HCT116 (cell line): Measurements from ENCODE around the gene CACNA1A. TPM values are rescaled to one million over a fixed set of nuclear protein-coding genes. Genes with fewer than 3 reads are reported as not detected.

ENCODE experiments used
- ATAC-seq: fragments of 200-7000 bp; cut with Tn5 transposase; 2 replicates; pipeline ENCODE4 v1.9.1; 2020; ENCODE audit warnings: mild to moderate bottlenecking, moderate library complexity
- BruUV-seq: library from RNA; stranded (reverse); fragments of 400-500 nt; replicated peaks from 2 replicates; lab custom pipeline; 2021; lab: Mats Ljungman, UMichigan
- CTCF ChIA-PET: fragments of 300-600 bp; sonication (Branson Sonifier 250); formaldehyde crosslinking; loops from one replicate; lab custom pipeline; 2021; ENCODE audit warnings: antibody characterized with exemption; lab: Charles Lee
- POLR2A ChIA-PET: fragments of 300-600, 350-600 bp; sonication (Branson Sonifier 250); formaldehyde crosslinking; loops from one replicate; lab custom pipeline; 2021; ENCODE audit warnings: antibody characterized with exemption; lab: Charles Lee
- RAD21 ChIA-PET, 2 experiments: fragments of 300-600 bp; sonication (Branson Sonifier 250); formaldehyde crosslinking; loops; one replicate each; lab custom pipeline; 2023; ENCODE audit warnings: low total read pairs in 2 of 2; ENCODE audit not compliant: uncharacterized antibody in 2 of 2, unreplicated experiment in 2 of 2, low non-redundant PET in 1 of 2; lab: Charles Lee
- DNase-seq: peaks from one replicate; pipeline ENCODE4 v3.0.0-alpha.2; 2010; ENCODE audit warnings: low read depth, low spot score
- H2AFZ ChIP-seq: fragments of 200-600 bp; shearing (Covaris generic), sonication (generic); 2 replicates; pipeline ENCODE4 v1.6.1; 2017; ENCODE audit warnings: low read depth, mixed run types, mixed read lengths, antibody characterized with exemption, low read length; ENCODE audit not compliant: poor library complexity, severe bottlenecking
- H3K27ac ChIP-seq: 2 replicates; pipeline ENCODE4 v1.5.1; 2012; ENCODE audit warnings: low read depth, low read length
- H3K27me3 ChIP-seq: fragments of 200-600 bp; sonication (generic); 2 replicates; pipeline ENCODE4 v1.6.1; 2016; ENCODE audit warnings: mixed run types, low read length, mixed read lengths; ENCODE audit not compliant: insufficient read depth
- H3K36me3 ChIP-seq, 2 experiments: fragments of 200-500 bp in 1 of 2; fragments of 200-600 bp in 1 of 2; sonication (Bioruptor generic) in 1 of 2; sonication (generic) in 1 of 2; 2 replicates each; pipeline versions ENCODE4 v1.5.1 to v1.6.1; 2014 to 2016; ENCODE audit warnings: low read length in 2 of 2, inconsistent platforms in 1 of 2, mixed read lengths in 1 of 2, mixed run types in 1 of 2; ENCODE audit not compliant: insufficient read depth in 2 of 2, control insufficient read depth in 1 of 2
- H3K4me1 ChIP-seq, 2 experiments: fragments of 200-600 bp in 1 of 2; sonication (generic) in 1 of 2; 2 replicates each; pipeline versions ENCODE4 v1.5.1 to v1.6.1; 2012 to 2017; ENCODE audit warnings: low read length in 2 of 2, inconsistent platforms in 1 of 2, mild to moderate bottlenecking in 1 of 2, mixed read lengths in 1 of 2, mixed run types in 1 of 2, moderate library complexity in 1 of 2; ENCODE audit not compliant: insufficient read depth in 2 of 2, control insufficient read depth in 1 of 2
- H3K4me2 ChIP-seq: fragments of 200-600 bp; sonication (generic); 2 replicates; pipeline ENCODE4 v1.6.1; 2017; ENCODE audit warnings: mixed run types, low read length, mixed read lengths
- H3K4me3 ChIP-seq, 2 experiments: fragments of 200-600 bp in 1 of 2; sonication (generic) in 1 of 2; replicated peaks in 1 of 2; 2 replicates each; pipeline ENCODE4 v1.5.1; 2011 to 2016; ENCODE audit warnings: low read length in 2 of 2, control low read depth in 1 of 2, low read depth in 1 of 2, mild to moderate bottlenecking in 1 of 2, mixed read lengths in 1 of 2, mixed run types in 1 of 2
- H3K79me2 ChIP-seq: fragments of 200-600 bp; sonication (generic); 2 replicates; pipeline ENCODE4 v1.6.1; 2017; ENCODE audit warnings: mild to moderate bottlenecking, mixed run types, low read length, moderate library complexity, mixed read lengths; ENCODE audit not compliant: insufficient read depth
- H3K9ac ChIP-seq: fragments of 200-600 bp; sonication (generic); 2 replicates; pipeline ENCODE4 v1.6.1; 2016; ENCODE audit warnings: low read length, mixed read lengths
- H3K9me2 ChIP-seq: fragments of 200-600 bp; sonication (generic), shearing (Covaris generic); 2 replicates; pipeline ENCODE4 v1.6.1; 2017; ENCODE audit warnings: mixed run types, mild to moderate bottlenecking, moderate library complexity; ENCODE audit not compliant: insufficient read depth
- H3K9me3 ChIP-seq, 2 experiments: fragments of 200-500 bp in 1 of 2; fragments of 200-600 bp in 1 of 2; sonication (Bioruptor generic) in 1 of 2; sonication (generic) in 1 of 2; 2 replicates each; pipeline ENCODE4 v1.6.1; 2014 to 2017; ENCODE audit warnings: low read length in 2 of 2, mixed read lengths in 2 of 2, inconsistent platforms in 1 of 2, low read depth in 1 of 2, mild to moderate bottlenecking in 1 of 2, mixed run types in 1 of 2, moderate library complexity in 1 of 2; ENCODE audit not compliant: control insufficient read depth in 1 of 2, insufficient read depth in 1 of 2
- H4K20me1 ChIP-seq: fragments of 200-600 bp; sonication (generic), shearing (Covaris generic); 2 replicates; pipeline ENCODE4 v1.6.1; 2017; ENCODE audit warnings: mixed run types, mild to moderate bottlenecking, moderate library complexity; ENCODE audit not compliant: insufficient read depth
- ATF3 ChIP-seq: IDR thresholded peaks from 2 replicates; pipeline ENCODE4 v1.6.1; 2012
- CBX3 ChIP-seq: IDR thresholded peaks from 2 replicates; pipeline ENCODE4 v1.6.1; 2012; ENCODE audit warnings: low read depth
- CTCF ChIP-seq, 3 experiments: fragments of 200-600 bp in 1 of 3; sonication (generic) in 1 of 3; IDR thresholded peaks in 2 of 3; conservative IDR thresholded peaks in 1 of 3; 2 replicates each; pipeline ENCODE4 v1.5.1; 2012 to 2017; ENCODE audit warnings: low read depth in 2 of 3, low read length in 2 of 3, antibody characterized with exemption in 1 of 3, borderline replicate concordance in 1 of 3, control low read depth in 1 of 3, mild to moderate bottlenecking in 1 of 3, mixed read lengths in 1 of 3, mixed run types in 1 of 3, moderate library complexity in 1 of 3; ENCODE audit not compliant: insufficient read depth in 1 of 3
- EGR1 ChIP-seq: IDR thresholded peaks from 2 replicates; pipeline ENCODE4 v1.6.1; 2012; ENCODE audit warnings: low read depth
- ELF1 ChIP-seq: IDR thresholded peaks from 2 replicates; pipeline ENCODE4 v1.6.1; 2012; ENCODE audit warnings: low read depth, borderline replicate concordance
- FOSL1 ChIP-seq: IDR thresholded peaks from 2 replicates; pipeline ENCODE4 v1.6.1; 2012; ENCODE audit warnings: low read depth
- JUND ChIP-seq: IDR thresholded peaks from 2 replicates; pipeline ENCODE4 v1.6.1; 2012
- MAX ChIP-seq: IDR thresholded peaks from 2 replicates; pipeline ENCODE4 v1.6.1; 2012
- POLR2A ChIP-seq: IDR thresholded peaks from 2 replicates; pipeline ENCODE4 v1.7.0; 2011; ENCODE audit warnings: borderline replicate concordance; ENCODE audit not compliant: insufficient read depth, insufficient read length; ENCODE audit errors: extremely low read depth
- POLR2AphosphoS5 ChIP-seq: IDR thresholded peaks from 2 replicates; pipeline ENCODE4 v1.6.1; 2011; ENCODE audit warnings: mild to moderate bottlenecking, low read depth, low read length, moderate library complexity
- RAD21 ChIP-seq: IDR thresholded peaks from 2 replicates; pipeline ENCODE4 v1.6.1; 2012; ENCODE audit warnings: low read depth, mild to moderate bottlenecking
- SIN3A ChIP-seq: IDR thresholded peaks from 2 replicates; pipeline ENCODE4 v1.6.1; 2012; ENCODE audit warnings: low read depth
- SP1 ChIP-seq: IDR thresholded peaks from 2 replicates; pipeline ENCODE4 v1.6.1; 2012; ENCODE audit warnings: low read depth
- SRF ChIP-seq: IDR thresholded peaks from 2 replicates; pipeline ENCODE4 v1.6.1; 2012; ENCODE audit warnings: low read depth
- YY1 ChIP-seq: IDR thresholded peaks from 2 replicates; pipeline ENCODE4 v1.6.1; 2011; ENCODE audit warnings: low read length, low read depth, moderate library complexity, mild to moderate bottlenecking; ENCODE audit not compliant: insufficient replicate concordance; ENCODE audit errors: extremely low read depth
- ZFX ChIP-seq: fragments of 450-650 bp; IDR thresholded peaks from 2 replicates; pipeline ENCODE4 v1.6.1; 2017
- ZNF274 ChIP-seq: fragments of 200-500 bp; sonication (Bioruptor generic); IDR thresholded peaks from 2 replicates; pipeline ENCODE4 v1.6.1; 2014; ENCODE audit warnings: mild to moderate bottlenecking, low read depth, low read length, inconsistent platforms
- intact Hi-C: fragments of 100-400 bp; cut with micrococcal nuclease; formaldehyde crosslinking; loops from 2 replicates; pipeline ENCODE4 v1.10.0; 2022
- total RNA-seq: library from RNA; stranded (reverse); gene quantifications from one replicate; pipeline ENCODE4 v1.2.1, GENCODE V29; 2021; ENCODE audit not compliant: unreplicated experiment

CACNA1A gene
- total RNA-seq, 1 experiment from 2014 or later, result 7.5 TPM

- intact Hi-C loops, result loop anchor here (1.0 to 5.0 kb wide), 3 partner anchors 57 to 358 kb away; no protein-coding TSS in a partner anchor
- ChIA-PET CTCF (interaction anchor here (0.9 to 5.3 kb wide), 18 partner anchors 11 to 351 kb away, joined by 3 to 99 read pairs (median 4); no protein-coding TSS in a partner anchor), RAD21 (interaction anchor here (1.0 to 2.0 kb wide), 6 partner anchors 56 to 357 kb away, joined by 3 to 14 read pairs (median 5); no protein-coding TSS in a partner anchor), POLR2A (interaction anchor here (0.7 to 1.1 kb wide), 2 partner anchors 44 to 53 kb away, joined by 3 to 4 read pairs; no protein-coding TSS in a partner anchor)
- Histone ChIP-seq H3K27ac (peak overlapping the region; percentile 64), H3K9ac (peak overlapping the region; percentile 75), H3K27me3 (no peaks in the 10 kb centered on the region), H3K4me3 (peak overlapping the region; percentile 70 to 84), H3K9me2 (no peaks in the 10 kb centered on the region), H3K9me3 (no peaks in the 10 kb centered on the region), H2AFZ (peak overlapping the region; percentile 35), H3K36me3 (no peaks in the 10 kb centered on the region), H4K20me1 (no peaks in the 10 kb centered on the region), H3K4me2 (peak overlapping the region; percentile 84), H3K4me1 (peaks cover 2 to 15% of the 10 kb centered on the region in 2 experiments; a peak in 2 of 4 replicates), H3K79me2 (peaks cover 13% of the 10 kb centered on the region; the same call in 1 of the 2 replicates)
- peak; percentile 90 for DNase-seq
- ATAC-seq, result peak; percentile 91
- peak; percentile 67 to 85 (median 78) for TF ChIP-seq CTCF (IDR thresholded peaks at IDR 0.05 in 2 of 3, conservative IDR thresholded peaks at IDR 0.05 in 1 of 3; ENCODE audit: borderline replicate concordance in 1 of 3, insufficient read depth in 1 of 3, low read depth in 2 of 3, low read length in 2 of 3)
- TF ChIP-seq CBX3, result peak; percentile 9; the same call in 1 of the 2 replicates
- peak; percentile 53; the same call in 1 of the 2 replicates for TF ChIP-seq ELF1
- TF ChIP-seq SIN3A, result peak; percentile 47
- TF ChIP-seq SP1, result peak; percentile 26
- TF ChIP-seq EGR1, result peak; percentile 46; the same call in 1 of the 2 replicates
- TF ChIP-seq ATF3, result no peak
- peak; percentile 82 for TF ChIP-seq RAD21
- TF ChIP-seq POLR2AphosphoS5, result peak; percentile 78
- TF ChIP-seq POLR2A, result peak; percentile 40
- TF ChIP-seq SRF, result no peak
- TF ChIP-seq ZNF274, result no peak
- no peak for TF ChIP-seq JUND
- peak; percentile 35; the same call in 1 of the 2 replicates for TF ChIP-seq FOSL1
- TF ChIP-seq MAX, result peak; percentile 100
- TF ChIP-seq ZFX, result no peak
- TF ChIP-seq YY1, result peak; percentile 97
- BruUV-seq, result TSS peak; percentile 62
Measured at GRCh38 chr19:13334801-13335481, 171.3 kb downstream of the CACNA1A start.
